HG02623 (cell line): ENCODE results near the gene NFKBIE.

Source experiments
- ATAC-seq: cut with Tn5 transposase; IDR thresholded peaks from one replicate; pipeline ENCODE4 v1.9.1; 2021; ENCODE audit warnings: moderate library complexity; ENCODE audit not compliant: unreplicated experiment

NFKBIE gene

DNA sequence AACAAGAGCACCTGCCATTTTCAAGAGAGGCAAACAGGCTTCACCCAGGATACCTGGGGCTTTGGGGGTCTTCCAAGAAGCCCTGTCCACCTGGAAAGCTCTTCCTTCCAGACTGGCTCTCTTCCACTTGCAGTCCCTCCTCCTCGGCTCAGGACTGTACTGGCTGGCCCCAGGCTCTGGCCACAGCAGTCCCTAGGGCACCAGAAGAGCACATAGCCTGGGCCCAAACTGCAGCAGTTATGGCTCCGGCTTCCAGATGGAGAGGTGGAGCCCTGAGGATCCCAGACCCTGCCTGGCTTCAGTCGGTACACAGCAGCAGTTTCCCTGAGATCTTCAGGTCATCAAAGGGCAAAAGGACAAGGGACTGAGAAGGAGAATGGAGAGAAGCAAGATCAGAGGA lies 6.4 kb downstream of the NFKBIE start:
- no peak for ATAC-seq

DNA sequence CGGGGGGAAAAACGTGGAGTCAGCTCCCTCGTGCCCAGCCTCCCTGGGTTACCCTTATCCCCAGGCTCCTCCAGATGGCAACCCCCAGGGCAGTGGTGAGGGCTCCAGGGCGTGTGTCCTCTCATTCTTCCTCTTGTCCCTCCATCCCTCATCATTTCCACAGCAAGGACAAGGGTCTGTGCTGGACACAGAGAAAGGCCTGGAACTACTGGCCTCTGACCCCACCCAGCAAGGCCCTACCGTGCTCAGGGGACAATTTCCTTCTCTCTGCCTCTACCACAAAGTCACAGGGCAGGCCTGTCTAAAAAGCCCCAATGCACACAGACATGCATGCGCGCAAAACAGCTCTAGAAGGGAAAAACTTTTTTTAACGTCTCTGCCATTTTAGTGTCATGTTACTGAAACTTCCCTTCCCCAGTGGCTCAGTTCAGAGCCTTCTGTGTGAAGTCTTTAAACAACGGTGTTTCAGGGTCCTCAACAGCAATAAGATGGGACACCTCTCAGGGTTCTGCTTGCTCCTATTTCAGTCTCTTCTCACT lies 7.0 kb downstream of the NFKBIE start:
- ATAC-seq, result no peak

DNA sequence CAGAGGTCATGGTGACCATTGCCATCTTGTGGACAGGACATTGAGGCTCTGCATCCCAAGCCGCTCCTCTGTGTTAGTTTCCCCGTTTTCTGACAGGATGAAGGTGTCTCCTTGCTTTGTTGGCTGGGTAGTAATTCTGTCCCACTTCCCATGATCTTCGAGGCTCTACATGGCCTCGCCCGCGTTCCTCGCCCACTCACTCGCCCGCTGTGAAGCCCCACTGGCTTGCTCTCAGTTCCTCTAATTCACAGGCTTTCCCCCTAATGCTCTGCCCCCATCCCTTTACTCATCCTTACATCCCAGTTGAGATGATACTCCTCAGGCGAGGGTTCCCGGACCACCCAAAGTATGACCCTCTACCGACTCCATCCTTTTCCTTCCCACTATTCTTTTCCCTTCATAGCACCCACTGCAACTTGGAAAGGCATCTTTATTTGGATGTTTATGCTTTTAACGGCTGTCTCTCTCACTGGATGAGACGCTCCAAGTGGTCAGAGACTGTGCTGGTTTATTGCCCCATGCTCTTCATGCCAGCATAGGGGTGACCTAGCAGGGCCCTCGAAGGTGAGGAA lies 7.5 kb downstream of the NFKBIE start:
- peak; percentile 7 for ATAC-seq

DNA sequence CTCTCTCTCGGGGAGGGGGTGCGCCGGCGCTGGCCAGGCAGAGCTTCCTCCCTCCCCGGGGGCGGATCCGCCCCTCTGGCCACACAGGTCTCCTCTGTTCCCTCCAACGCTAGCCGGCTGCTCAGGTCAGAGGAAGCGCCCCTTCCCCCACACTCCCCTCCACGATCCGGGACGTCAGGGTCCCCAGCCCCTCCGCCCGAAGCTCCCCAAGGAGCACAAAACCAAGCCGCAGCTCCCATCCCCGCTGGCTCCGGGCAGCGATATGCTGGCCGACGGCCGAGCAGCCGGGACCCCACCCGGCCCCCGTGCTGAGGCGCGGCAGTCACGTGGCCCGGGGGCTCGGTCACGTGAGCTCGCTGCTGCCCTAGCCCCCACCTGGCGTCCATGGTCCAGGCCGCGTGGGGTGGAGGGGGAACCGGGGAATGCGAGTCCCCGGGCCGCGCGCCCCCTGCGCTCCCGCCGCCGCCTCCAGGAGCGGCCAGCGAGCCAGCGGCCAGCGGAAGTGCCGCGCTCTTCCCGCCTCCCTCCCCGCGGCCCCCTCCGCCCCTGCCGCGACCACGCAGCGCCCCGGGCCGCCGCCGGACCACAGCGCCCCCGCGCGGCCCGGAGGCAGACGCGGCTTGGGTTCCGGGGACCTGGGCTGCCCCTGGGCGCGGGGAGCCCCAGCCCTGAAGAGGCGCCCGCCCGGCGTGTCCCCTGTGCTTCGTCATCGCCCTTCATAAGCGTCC lies 8.2 kb downstream of the NFKBIE start, which contains the start of gene SLC35B2:
Gene SLC35B2, minus strand, starts transcription at position 504 of the 728 bp plus-strand sequence. Its CDS starts 118 bp downstream, at position 386.
- ATAC-seq, result peak; percentile 55

GRCh38 chr6:44256775-44257024 lies 8.7 kb downstream of the NFKBIE start:
- no peak for ATAC-seq

DNA sequence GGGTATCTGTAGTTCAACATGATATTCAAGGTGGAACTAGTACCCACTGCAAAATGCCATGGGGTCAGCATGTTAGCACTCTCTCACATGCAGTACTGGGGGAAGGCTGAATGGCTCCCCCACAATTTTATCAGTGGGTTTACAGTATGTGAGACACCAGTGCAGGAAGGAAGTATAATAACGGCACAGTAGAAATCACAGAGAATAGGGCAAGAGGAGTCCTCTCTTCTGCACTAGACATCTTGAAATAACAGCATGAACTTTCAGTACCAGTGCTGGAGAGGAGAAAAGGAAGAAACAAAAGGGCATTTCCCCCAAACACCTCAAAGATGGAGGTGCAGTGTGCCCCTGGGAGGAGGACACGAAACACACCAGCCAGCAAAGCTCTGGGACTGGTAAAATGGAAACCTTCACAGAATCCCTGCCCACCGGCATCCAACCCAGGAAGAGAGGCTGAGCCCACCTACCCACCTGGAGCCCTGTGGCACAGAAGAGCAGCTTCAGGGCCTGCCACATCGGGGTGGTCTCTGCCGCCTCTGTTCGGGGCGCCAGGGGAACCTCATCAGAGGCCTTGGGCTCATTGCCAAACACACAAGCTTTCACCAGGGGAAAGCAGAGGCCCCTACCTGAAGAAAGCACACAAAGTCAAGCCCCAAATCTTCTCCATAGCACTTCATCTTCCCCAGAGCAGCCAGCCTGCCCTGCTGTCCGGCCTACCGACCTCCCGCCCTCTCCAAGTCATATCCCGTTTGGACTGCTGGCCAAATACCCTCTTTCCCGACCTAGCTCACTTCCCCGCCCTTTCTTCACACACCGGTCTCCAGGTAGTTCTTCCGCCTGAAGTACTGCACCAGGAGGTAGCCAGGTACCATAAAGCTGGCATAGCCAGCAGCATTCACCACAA lies 9.2 kb downstream of the NFKBIE start:
- no peak for ATAC-seq

DNA sequence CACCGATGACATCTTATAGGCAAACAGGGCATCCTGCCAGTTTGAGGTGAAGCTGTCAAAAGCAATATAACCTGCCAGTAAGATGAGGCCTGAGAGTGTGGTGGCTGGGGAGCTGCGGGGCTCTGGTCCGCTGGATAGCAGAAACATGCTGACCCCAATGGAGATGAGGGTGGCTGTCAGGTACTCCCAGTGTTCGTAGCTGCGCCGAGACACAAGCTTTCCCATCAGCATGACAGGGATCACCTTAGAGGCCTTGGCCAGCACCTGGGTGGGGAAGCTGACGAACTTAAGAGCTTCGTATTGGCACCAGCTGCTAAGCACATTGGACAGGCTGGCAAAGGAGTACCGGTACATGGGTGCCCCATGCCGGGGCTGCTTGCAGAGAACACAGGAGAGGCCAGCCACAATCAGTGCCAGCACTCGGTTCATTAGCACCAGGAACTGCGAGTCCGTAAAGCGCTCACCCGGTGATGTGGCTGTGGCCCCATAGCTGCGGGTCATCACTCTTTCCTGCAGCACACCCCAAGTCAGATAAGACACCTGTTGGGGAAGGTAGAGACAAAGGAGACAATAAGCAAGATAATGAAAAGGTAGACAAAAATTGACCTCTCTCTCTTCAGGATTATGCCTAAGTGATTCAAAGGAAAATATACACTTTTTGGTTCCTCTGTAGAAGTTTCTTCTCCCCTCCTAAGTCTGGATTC lies 10.1 kb downstream of the NFKBIE start:
- no peak for ATAC-seq

DNA sequence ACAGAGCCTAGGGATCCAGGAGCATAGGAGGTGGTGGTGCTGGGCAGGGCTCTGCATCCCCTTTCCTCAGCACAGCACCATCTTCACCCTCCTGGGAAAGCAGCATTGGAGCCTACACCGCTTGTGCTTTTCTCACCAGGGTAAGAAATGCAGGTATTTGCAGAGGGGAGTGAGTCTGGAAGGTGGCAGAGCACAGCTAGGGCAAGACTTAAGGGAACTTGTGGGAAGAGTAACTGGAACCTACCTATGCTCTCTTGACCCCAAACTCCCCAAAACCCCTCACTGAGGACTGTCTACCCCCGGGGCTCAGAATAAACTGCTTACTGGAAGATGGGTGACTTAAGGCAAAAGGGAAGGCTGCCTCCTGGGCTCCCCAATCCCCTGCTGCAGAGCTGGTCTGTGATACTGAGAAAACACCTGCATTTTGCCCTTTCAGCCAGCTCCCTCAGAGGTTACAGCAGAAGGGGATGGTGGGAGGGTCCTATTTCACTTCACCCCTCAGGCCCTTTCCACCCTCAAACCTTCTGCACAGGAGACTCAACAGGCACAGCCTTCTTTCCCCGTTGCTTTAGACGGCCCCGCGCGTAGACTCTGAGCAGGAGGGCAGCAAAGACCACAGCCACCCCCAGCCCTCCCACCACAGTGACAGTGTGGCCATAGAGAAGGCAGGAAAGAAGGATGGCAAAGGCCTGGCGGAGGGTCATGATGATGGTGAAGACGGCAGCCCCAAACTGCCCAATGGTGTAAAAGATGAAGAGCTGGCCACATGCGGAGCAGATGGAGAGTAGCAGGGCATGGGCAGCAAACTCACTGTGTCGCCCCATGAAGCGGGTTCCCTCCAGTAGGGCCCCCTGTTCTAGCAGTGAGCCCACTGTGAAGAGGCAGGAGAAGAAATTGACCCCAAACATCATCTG lies 10.9 kb downstream of the NFKBIE start:
- ATAC-seq, result no peak

DNA sequence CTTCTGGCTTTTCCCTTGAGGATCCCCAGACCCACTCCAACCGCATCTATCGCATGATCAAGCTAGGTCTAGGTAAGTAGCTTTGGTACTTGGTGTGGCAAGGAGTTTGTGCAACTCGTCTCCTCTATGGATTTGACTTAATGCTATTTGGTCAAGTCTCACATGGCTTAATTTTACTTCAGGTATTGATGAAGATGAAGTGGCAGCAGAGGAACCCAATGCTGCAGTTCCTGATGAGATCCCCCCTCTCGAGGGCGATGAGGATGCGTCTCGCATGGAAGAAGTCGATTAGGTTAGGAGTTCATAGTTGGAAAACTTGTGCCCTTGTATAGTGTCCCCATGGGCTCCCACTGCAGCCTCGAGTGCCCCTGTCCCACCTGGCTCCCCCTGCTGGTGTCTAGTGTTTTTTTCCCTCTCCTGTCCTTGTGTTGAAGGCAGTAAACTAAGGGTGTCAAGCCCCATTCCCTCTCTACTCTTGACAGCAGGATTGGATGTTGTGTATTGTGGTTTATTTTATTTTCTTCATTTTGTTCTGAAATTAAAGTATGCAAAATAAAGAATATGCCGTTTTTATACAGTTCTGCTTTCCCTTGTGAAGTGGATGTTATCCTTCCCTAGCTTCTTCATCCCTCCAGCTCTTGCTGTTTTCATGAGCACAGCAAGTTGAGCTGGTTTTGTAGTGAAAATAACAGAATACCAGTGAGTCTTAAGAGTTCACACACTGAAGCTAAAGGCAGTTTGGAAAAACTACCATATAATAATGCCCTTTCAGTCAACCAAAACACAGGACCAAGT lies 11.8 kb downstream of the NFKBIE start:
- no peak for ATAC-seq

GRCh38 chr6:44251576-44252524 lies 13.5 kb downstream of the NFKBIE start:
- ATAC-seq, result no peak

- no peak for ATAC-seq
Observed at GRCh38 chr6:44250718-44251123, 14.6 kb downstream of the NFKBIE start.

DNA sequence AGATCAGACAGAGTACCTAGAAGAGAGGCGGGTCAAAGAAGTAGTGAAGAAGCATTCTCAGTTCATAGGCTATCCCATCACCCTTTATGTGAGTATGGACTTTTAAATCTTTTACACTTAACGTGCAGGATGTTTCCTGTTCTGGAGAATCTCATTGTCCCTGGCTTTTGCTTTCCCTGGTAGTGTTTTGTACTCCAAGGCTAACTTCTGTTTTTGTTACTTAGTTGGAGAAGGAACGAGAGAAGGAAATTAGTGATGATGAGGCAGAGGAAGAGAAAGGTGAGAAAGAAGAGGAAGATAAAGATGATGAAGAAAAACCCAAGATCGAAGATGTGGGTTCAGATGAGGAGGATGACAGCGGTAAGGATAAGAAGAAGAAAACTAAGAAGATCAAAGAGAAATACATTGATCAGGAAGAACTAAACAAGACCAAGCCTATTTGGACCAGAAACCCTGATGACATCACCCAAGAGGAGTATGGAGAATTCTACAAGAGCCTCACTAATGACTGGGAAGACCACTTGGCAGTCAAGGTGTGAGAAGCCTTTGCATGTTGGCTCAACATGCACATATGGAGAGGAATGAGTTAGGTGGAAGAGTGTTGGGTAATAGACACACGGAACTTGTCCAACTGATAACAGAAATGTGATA lies 15.2 kb downstream of the NFKBIE start:
- no peak for ATAC-seq

DNA sequence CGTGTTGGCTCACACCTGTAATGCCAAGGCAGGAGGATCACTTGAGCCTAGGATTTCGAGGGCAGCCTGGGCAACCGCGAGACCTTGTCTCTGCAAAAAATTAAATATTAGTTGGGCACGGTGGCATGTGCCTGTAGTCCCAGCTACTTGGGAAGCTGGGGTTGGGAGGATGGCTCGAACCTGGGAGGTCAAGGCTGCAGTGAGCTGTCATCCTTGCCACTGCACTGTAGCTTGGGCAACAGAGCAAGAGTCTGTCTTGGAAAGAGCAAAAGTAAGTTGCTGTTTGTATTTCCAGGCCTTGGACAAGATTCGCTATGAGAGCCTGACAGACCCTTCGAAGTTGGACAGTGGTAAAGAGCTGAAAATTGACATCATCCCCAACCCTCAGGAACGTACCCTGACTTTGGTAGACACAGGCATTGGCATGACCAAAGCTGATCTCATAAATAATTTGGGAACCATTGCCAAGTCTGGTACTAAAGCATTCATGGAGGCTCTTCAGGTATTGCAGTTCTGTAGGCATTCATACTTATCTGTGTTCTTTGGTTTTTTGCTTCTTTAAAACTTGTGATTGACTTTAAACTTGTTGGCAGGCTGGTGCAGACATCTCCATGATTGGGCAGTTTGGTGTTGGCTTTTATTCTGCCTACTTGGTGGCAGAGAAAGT lies 16.1 kb downstream of the NFKBIE start:
- ATAC-seq, result no peak

DNA sequence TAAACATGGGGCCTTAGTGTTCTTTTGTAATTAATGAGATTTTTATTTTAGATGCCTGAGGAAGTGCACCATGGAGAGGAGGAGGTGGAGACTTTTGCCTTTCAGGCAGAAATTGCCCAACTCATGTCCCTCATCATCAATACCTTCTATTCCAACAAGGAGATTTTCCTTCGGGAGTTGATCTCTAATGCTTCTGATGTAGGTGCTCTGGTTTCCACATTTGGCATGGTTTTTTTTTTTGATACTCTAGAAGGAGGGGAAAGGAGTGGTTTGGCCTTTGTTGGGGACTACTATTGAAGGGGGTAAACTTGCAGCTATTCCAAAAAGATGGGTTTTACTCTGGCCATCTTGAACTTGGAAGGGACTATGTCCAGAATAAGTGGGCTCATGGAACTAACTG lies 16.8 kb downstream of the NFKBIE start:
- no peak for ATAC-seq

DNA sequence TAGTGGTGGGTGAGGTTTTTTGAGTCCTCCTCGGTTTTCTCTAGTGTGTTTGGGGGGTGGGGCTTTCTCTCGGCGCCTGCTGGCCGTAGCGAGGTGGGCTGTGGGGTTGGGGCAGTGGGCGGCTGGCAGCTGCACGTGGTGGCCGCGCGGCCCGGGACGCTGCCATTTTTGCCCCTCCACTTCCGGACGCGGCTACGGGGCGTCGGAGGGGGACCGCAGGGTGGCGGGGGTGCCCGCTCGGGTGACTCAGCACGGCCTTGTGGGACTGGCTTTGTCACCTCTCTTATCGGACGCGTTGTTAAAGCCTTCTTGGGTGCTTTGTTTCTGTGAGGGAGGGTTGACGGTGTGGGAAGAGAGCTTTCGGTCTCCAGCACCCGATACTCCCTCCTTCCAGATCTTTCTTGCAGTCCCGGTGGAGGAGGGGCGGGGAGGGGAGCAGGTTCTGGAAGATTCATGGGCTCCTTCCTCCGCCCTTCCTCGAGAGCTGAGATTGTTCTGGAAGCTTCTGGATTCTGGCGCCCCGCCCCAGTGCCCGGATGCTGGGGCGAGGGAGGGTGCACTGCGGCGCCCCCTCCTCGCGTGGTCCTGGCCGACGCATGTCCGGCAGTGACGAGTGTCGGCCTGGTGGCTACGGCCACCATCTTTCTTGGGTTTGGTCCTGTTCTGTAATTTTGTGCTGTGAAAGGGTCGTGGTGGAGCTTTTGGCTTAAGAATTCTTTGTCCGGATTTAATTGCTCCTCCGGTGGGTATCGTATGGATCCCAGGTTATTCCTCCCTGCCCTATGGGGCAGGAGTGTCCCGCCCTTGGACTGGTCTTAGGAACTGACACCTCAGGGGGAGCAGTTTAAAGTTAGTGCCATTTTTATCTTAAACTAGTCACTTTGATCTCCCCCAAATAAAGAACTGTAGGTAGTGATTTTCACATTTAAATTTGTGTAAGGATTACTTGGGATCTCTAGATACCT lies 17.7 kb downstream of the NFKBIE start:
- ATAC-seq, result peak; percentile 26
